Astrocyte (in vitro differentiated cells and primary cell): Measurements from ENCODE around the gene COL15A1. TPM values are rescaled to one million over a fixed set of nuclear protein-coding genes. Genes with fewer than 3 reads are reported as not detected.

ENCODE experiments used
- DNase-seq: peaks from one replicate; pipeline ENCODE4 v3.0.0-alpha.2; 2010; ENCODE audit warnings: low read depth
- FAIRE-seq: peaks from 2 replicates; lab custom pipeline; 2011; peaks lifted over from hg19 to GRCh38; lab: Jason Lieb, UNC
- H2AFZ ChIP-seq: 2 replicates; pipeline ENCODE4 v1.6.0; 2012; ENCODE audit warnings: low read depth, low read length, inconsistent platforms
- H3K27ac ChIP-seq: 2 replicates; pipeline ENCODE4 v1.5.1; 2011; ENCODE audit warnings: low read depth, low read length, inconsistent platforms
- H3K27me3 ChIP-seq: 2 replicates; pipeline ENCODE4 v1.6.0; 2011; ENCODE audit warnings: low read length, inconsistent platforms; ENCODE audit not compliant: insufficient read depth
- H3K36me3 ChIP-seq: 2 replicates; pipeline ENCODE4 v1.5.1; 2011; ENCODE audit warnings: low read length, inconsistent platforms; ENCODE audit not compliant: insufficient read depth
- H3K4me1 ChIP-seq: 2 replicates; pipeline ENCODE4 v1.5.1; 2011; ENCODE audit warnings: low read length, inconsistent platforms; ENCODE audit not compliant: insufficient read depth
- H3K4me2 ChIP-seq: 2 replicates; pipeline ENCODE4 v1.6.0; 2012; ENCODE audit warnings: low read length, inconsistent platforms
- H3K4me3 ChIP-seq: 2 replicates; pipeline ENCODE4 v1.5.1; 2011; ENCODE audit warnings: low read depth, mild to moderate bottlenecking, low read length, inconsistent platforms; ENCODE audit not compliant: insufficient read depth
- H3K79me2 ChIP-seq: 2 replicates; pipeline ENCODE4 v1.6.0; 2012; ENCODE audit warnings: mild to moderate bottlenecking, low read length, inconsistent platforms; ENCODE audit not compliant: insufficient read depth
- H3K9ac ChIP-seq: 2 replicates; pipeline ENCODE4 v1.6.0; 2012; ENCODE audit warnings: mild to moderate bottlenecking, low read length, inconsistent platforms
- H3K9me3 ChIP-seq: 2 replicates; pipeline ENCODE4 v1.5.1; 2012; ENCODE audit warnings: low read depth, mild to moderate bottlenecking, low read length, inconsistent platforms; ENCODE audit not compliant: insufficient read depth
- H4K20me1 ChIP-seq: 2 replicates; pipeline ENCODE4 v1.6.0; 2012; ENCODE audit warnings: low read length, inconsistent platforms; ENCODE audit not compliant: insufficient read depth
- H3K27ac Mint-ChIP-seq: one replicate; pipeline ENCODE4 v1.8.0; 2021; ENCODE audit warnings: mild to moderate bottlenecking, mixed read lengths; ENCODE audit not compliant: unreplicated experiment
- H3K27me3 Mint-ChIP-seq: one replicate; pipeline ENCODE4 v1.8.0; 2021; ENCODE audit warnings: low read depth, mixed read lengths; ENCODE audit not compliant: unreplicated experiment
- H3K36me3 Mint-ChIP-seq: one replicate; pipeline ENCODE4 v1.8.0; 2021; ENCODE audit warnings: low read depth, mixed read lengths; ENCODE audit not compliant: unreplicated experiment
- H3K4me1 Mint-ChIP-seq: one replicate; pipeline ENCODE4 v1.8.0; 2021; ENCODE audit warnings: low read depth, mixed read lengths; ENCODE audit not compliant: unreplicated experiment
- H3K4me3 Mint-ChIP-seq: one replicate; pipeline ENCODE4 v1.8.0; 2021; ENCODE audit warnings: mild to moderate bottlenecking, moderate library complexity, mixed read lengths; ENCODE audit not compliant: unreplicated experiment
- H3K9me3 Mint-ChIP-seq: one replicate; pipeline ENCODE4 v1.8.0; 2021; ENCODE audit warnings: mild to moderate bottlenecking, mixed read lengths; ENCODE audit not compliant: unreplicated experiment
- EZH2 ChIP-seq: IDR thresholded peaks from 2 replicates; pipeline ENCODE4 v1.6.1; 2012; ENCODE audit warnings: mild to moderate bottlenecking, low read length, inconsistent platforms; ENCODE audit not compliant: insufficient read depth
- total RNA-seq: library from RNA; stranded (reverse); gene quantifications from 2 replicates; pipeline ENCODE4 v1.2.1, GENCODE V29; 2021
- TF ChIP-seq, protein P1 (sequence below): IDR thresholded peaks from 2 replicates; pipeline ENCODE4 v1.5.1; 2011; ENCODE audit warnings: low read depth, mild to moderate bottlenecking, inconsistent platforms, low read length, moderate library complexity; ENCODE audit not compliant: insufficient read depth

COL15A1 gene
- total RNA-seq, 1 donor from 2014 or later = 5.6 TPM

- H3K4me3 Mint-ChIP-seq = no peak overlapping the region
- H3K4me3 ChIP-seq = no peak overlapping the region
- DNase-seq (no peak), FAIRE-seq (no peak)
- H3K27me3 Mint-ChIP-seq = peaks cover 8% of the 10 kb centered on the region
- peaks cover 15% of the 10 kb centered on the region for H3K36me3 Mint-ChIP-seq
- peaks cover 15% of the 10 kb centered on the region for H3K9me3 Mint-ChIP-seq
- H3K36me3 ChIP-seq = no peaks in the 10 kb centered on the region
- H3K27me3 ChIP-seq = no peaks in the 10 kb centered on the region
- H3K4me1 ChIP-seq = peaks cover 22% of the 10 kb centered on the region
- H3K4me2 ChIP-seq = no peak overlapping the region
- no peak overlapping the region for H3K27ac Mint-ChIP-seq
- TF ChIP-seq, protein P1, sequence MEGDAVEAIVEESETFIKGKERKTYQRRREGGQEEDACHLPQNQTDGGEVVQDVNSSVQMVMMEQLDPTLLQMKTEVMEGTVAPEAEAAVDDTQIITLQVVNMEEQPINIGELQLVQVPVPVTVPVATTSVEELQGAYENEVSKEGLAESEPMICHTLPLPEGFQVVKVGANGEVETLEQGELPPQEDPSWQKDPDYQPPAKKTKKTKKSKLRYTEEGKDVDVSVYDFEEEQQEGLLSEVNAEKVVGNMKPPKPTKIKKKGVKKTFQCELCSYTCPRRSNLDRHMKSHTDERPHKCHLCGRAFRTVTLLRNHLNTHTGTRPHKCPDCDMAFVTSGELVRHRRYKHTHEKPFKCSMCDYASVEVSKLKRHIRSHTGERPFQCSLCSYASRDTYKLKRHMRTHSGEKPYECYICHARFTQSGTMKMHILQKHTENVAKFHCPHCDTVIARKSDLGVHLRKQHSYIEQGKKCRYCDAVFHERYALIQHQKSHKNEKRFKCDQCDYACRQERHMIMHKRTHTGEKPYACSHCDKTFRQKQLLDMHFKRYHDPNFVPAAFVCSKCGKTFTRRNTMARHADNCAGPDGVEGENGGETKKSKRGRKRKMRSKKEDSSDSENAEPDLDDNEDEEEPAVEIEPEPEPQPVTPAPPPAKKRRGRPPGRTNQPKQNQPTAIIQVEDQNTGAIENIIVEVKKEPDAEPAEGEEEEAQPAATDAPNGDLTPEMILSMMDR = no peak
- TF ChIP-seq EZH2 = no peak
- H2AFZ ChIP-seq = no peak overlapping the region
- H4K20me1 ChIP-seq = no peaks in the 10 kb centered on the region
- H3K9ac ChIP-seq = no peak overlapping the region
- H3K27ac ChIP-seq = no peak overlapping the region
- H3K79me2 ChIP-seq = no peaks in the 10 kb centered on the region
- peaks cover 22% of the 10 kb centered on the region for H3K4me1 Mint-ChIP-seq
- H3K9me3 ChIP-seq = peaks cover 9% of the 10 kb centered on the region
These were observed 105.5 kb downstream of the COL15A1 start for GRCh38 chr9:99049228-99049627.

- Histone ChIP-seq H3K4me1 (peaks cover 27% of the 10 kb centered on the region), H3K27ac (no peak overlapping the region), H3K9me3 (peaks cover 5% of the 10 kb centered on the region), H3K4me2 (no peak overlapping the region), H3K36me3 (no peaks in the 10 kb centered on the region), H3K79me2 (no peaks in the 10 kb centered on the region), H3K9ac (no peak overlapping the region), H3K4me3 (no peak overlapping the region), H2AFZ (no peak overlapping the region), H3K27me3 (no peaks in the 10 kb centered on the region), H4K20me1 (no peaks in the 10 kb centered on the region)
- Mint-ChIP-seq H3K4me1 (peaks cover 26% of the 10 kb centered on the region), H3K4me3 (no peak overlapping the region), H3K9me3 (peaks cover 11% of the 10 kb centered on the region), H3K27me3 (peaks cover 8% of the 10 kb centered on the region), H3K36me3 (peaks cover 11% of the 10 kb centered on the region), H3K27ac (no peak overlapping the region)
- TF ChIP-seq, protein P1 = no peak
- TF ChIP-seq EZH2 = no peak
- no peak for DNase-seq
- FAIRE-seq = no peak
These were observed 105.9 kb downstream of the COL15A1 start for GRCh38 chr9:99049641-99050040.

DNA sequence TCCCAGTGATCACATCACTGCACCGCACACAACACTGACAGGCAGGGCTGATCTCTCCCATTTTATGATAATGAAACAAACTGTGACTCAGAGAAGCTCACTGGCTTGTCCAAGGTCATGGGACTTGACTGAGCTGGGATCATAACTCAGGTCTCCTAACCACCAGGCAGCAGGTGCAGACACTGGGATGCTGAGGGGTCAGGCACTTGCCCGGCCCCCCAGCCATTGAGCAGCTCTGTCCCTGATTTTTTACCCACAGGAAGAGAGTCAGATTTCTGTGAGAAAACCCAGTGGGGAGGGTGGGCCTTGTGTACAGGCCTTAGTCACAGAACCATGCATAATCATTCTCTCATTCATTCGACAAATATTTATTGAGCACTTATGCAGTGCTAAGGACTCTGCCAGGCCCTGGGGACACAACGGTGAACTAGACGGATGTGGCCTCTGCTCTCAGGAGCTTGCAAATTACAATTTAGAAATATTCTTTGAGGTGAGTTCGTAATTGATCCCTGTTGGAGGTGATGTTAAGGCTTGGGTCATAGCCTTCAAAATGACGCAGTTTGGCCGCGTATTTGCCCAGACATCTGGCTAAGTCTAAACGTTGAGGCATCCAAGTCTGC, 106.7 kb downstream of the COL15A1 start:
- H3K4me1 Mint-ChIP-seq = peaks cover 31% of the 10 kb centered on the region
- no peaks in the 10 kb centered on the region for H3K79me2 ChIP-seq
- TF ChIP-seq EZH2 = no peak
- TF ChIP-seq, protein P1 = no peak
- peak overlapping the region; percentile 64 for H3K27ac Mint-ChIP-seq
- H3K4me3 ChIP-seq = no peak overlapping the region
- peaks cover 8% of the 10 kb centered on the region for H3K27me3 Mint-ChIP-seq
- no peaks in the 10 kb centered on the region for H3K9me3 ChIP-seq
- H3K9me3 Mint-ChIP-seq = peaks cover 4% of the 10 kb centered on the region
- H3K9ac ChIP-seq = no peak overlapping the region
- peaks cover 6% of the 10 kb centered on the region for H3K36me3 Mint-ChIP-seq
- H4K20me1 ChIP-seq = no peaks in the 10 kb centered on the region
- FAIRE-seq (no peak), DNase-seq (peak; percentile 58)
- no peak overlapping the region for H3K27ac ChIP-seq
- no peak overlapping the region for H3K4me3 Mint-ChIP-seq
- H3K27me3 ChIP-seq = no peaks in the 10 kb centered on the region
- no peak overlapping the region for H3K4me2 ChIP-seq
- no peak overlapping the region for H2AFZ ChIP-seq
- H3K4me1 ChIP-seq = peaks cover 34% of the 10 kb centered on the region
- no peaks in the 10 kb centered on the region for H3K36me3 ChIP-seq
